A673 (cell line): ENCODE data around the gene RAPGEF4. TPM values are rescaled to one million over a fixed set of nuclear protein-coding genes. Genes with fewer than 3 reads are reported as not detected.

Experiments used
- BruUV-seq: library from RNA; stranded (reverse); fragments of 400-500 nt; replicated peaks from 2 replicates; lab custom pipeline; 2021; lab: Mats Ljungman, UMichigan
- CTCF ChIA-PET: fragments of 300-600 bp; sonication (Branson Sonifier 250); formaldehyde crosslinking; loops from one replicate; lab custom pipeline; 2022; ENCODE audit warnings: antibody characterized with exemption; lab: Charles Lee
- POLR2A ChIA-PET: fragments of 300-600 bp; sonication (Branson Sonifier 250); formaldehyde crosslinking; loops from one replicate; lab custom pipeline; 2022; ENCODE audit warnings: antibody characterized with exemption; ENCODE audit not compliant: low non-redundant PET; lab: Charles Lee
- DNase-seq: peaks from one replicate; pipeline ENCODE4 v3.0.0-alpha.2; 2015; ENCODE audit warnings: low spot score
- H3K27ac ChIP-seq: fragments of 200-600 bp; sonication (generic); 2 replicates; pipeline ENCODE4 v1.5.1; 2016; ENCODE audit warnings: mixed run types, low read depth, mild to moderate bottlenecking, mixed read lengths, antibody characterized with exemption, low read length; ENCODE audit not compliant: poor library complexity, severe bottlenecking
- H3K27me3 ChIP-seq: fragments of 200-600 bp; sonication (generic); replicated peaks from 2 replicates; pipeline ENCODE4 v1.6.1; 2017; ENCODE audit warnings: mixed run types, low read depth, mild to moderate bottlenecking, mixed read lengths, antibody characterized with exemption, low read length; ENCODE audit not compliant: insufficient read depth, poor library complexity
- H3K36me3 ChIP-seq: fragments of 200-600 bp; sonication (generic); 2 replicates; pipeline ENCODE4 v1.6.1; 2016; ENCODE audit warnings: mixed run types, mild to moderate bottlenecking, mixed read lengths, antibody characterized with exemption, low read length; ENCODE audit not compliant: insufficient read depth, poor library complexity, severe bottlenecking
- H3K4me1 ChIP-seq: fragments of 200-600 bp; sonication (generic); 2 replicates; pipeline ENCODE4 v1.6.1; 2017; ENCODE audit warnings: mixed run types, mild to moderate bottlenecking, mixed read lengths, antibody characterized with exemption, low read length; ENCODE audit not compliant: insufficient read depth, poor library complexity, severe bottlenecking
- H3K4me3 ChIP-seq: fragments of 200-600 bp; sonication (generic); 2 replicates; pipeline ENCODE4 v1.5.1; 2016; ENCODE audit warnings: low read depth, mixed run types, mild to moderate bottlenecking, mixed read lengths, low read length; ENCODE audit not compliant: poor library complexity, severe bottlenecking
- H3K9me3 ChIP-seq: fragments of 200-600 bp; sonication (generic); 2 replicates; pipeline ENCODE4 v1.6.1; 2016; ENCODE audit warnings: mixed run types, low read depth, mild to moderate bottlenecking, mixed read lengths, antibody characterized with exemption, low read length; ENCODE audit not compliant: poor library complexity, severe bottlenecking
- CTCF ChIP-seq: fragments of 300-800, 200-600 bp; sonication (generic); conservative IDR thresholded peaks from 2 replicates; pipeline ENCODE4 v1.5.1; 2017; ENCODE audit warnings: low read depth, mild to moderate bottlenecking, antibody characterized with exemption, low read length, moderate library complexity, mixed read lengths
- EZH2 ChIP-seq: fragments of 200-600 bp; sonication (generic); IDR thresholded peaks from 2 replicates; pipeline ENCODE4 v1.6.1; 2017; ENCODE audit warnings: borderline replicate concordance, low read depth, mild to moderate bottlenecking, mixed read lengths, antibody characterized with exemption, low read length; ENCODE audit not compliant: poor library complexity, severe bottlenecking
- intact Hi-C: fragments of 100-400 bp; cut with micrococcal nuclease; formaldehyde crosslinking; loops from one replicate; pipeline ENCODE4 v1.10.0; 2022; ENCODE audit not compliant: unreplicated experiment
- total RNA-seq: library from RNA; stranded (reverse); gene quantifications from 2 replicates; pipeline ENCODE4 v1.2.3, GENCODE V29; 2021

RAPGEF4 gene
- total RNA-seq, 1 experiment from 2014 or later: 0.26 TPM

DNA sequence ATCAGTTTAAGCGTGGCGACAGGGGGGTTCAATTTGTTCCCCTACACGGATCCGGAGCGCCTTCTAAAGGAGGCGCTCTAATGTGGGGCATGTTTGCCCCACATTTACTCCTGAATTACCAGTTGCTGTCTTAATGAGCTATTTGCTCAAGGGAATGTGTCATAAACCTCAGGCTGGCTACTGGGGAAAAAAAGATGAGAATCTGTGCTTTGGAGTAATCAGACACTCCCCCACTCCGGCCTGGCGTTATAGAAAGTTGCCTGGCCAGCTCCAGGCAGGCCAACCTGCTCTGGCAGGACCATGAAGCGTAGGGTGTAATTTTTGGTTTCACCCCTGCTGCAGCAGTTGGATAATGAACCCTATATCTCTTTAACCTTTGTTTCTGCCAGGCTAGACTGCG is 309.0 kb downstream of the RAPGEF4 start:
- CTCF ChIA-PET: no interaction called here

DNA sequence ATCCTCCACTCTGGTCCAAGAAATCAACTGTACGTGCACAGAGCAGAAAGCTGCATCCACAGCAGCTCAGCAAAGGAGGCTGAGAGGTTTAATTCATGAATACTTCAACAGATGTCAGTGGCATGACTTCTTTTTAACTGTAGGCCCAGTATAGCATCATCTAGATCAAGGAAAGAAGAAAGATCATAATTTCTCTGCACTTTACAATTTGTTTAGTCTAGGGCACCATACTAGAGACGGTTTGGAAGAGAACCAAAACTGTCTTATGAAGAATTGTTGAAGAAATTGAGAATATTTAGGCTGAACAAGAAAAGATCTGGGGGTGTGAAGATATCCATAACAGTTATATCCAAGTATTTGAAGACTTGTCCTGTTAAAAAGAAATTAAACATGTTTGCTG is 309.5 kb downstream of the RAPGEF4 start:
- TF ChIP-seq CTCF: no peak
- no TSS peak for BruUV-seq
- CTCF ChIA-PET: no interaction called here
- peaks cover 25% of the 10 kb centered on the region for H3K4me1 ChIP-seq
- H3K36me3 ChIP-seq: no peaks in the 10 kb centered on the region
- no peaks in the 10 kb centered on the region for H3K27me3 ChIP-seq
- no peak for DNase-seq
- POLR2A ChIA-PET: no interaction called here
- H3K4me3 ChIP-seq: no peak overlapping the region
- no peak overlapping the region for H3K27ac ChIP-seq
- intact Hi-C loops: no loop called here
- H3K9me3 ChIP-seq: no peaks in the 10 kb centered on the region

More for the DNA sequence above, 309.0 kb downstream of the RAPGEF4 start:
- POLR2A ChIA-PET: no interaction called here
- no peak overlapping the region for H3K4me3 ChIP-seq
- H3K9me3 ChIP-seq: no peaks in the 10 kb centered on the region
- no peaks in the 10 kb centered on the region for H3K27me3 ChIP-seq
- no peak for TF ChIP-seq CTCF
- no peak for TF ChIP-seq EZH2
- H3K4me1 ChIP-seq: peaks cover 20% of the 10 kb centered on the region
- BruUV-seq: no TSS peak
- no peaks in the 10 kb centered on the region for H3K36me3 ChIP-seq
- no peak for DNase-seq
- intact Hi-C loops: no loop called here
- no peak overlapping the region for H3K27ac ChIP-seq

GRCh38 chr2:173048522-173048896 is 312.9 kb downstream of the RAPGEF4 start:
- H3K4me1 ChIP-seq: peaks cover 51% of the 10 kb centered on the region
- BruUV-seq: no TSS peak
- POLR2A ChIA-PET: no interaction called here
- no peaks in the 10 kb centered on the region for H3K36me3 ChIP-seq
- H3K27ac ChIP-seq: peak overlapping the region; percentile 58
- intact Hi-C loops: no loop called here
- no peak overlapping the region for H3K4me3 ChIP-seq
- TF ChIP-seq EZH2 (no peak), CTCF (no peak)
- CTCF ChIA-PET: no interaction called here
- no peak for DNase-seq
- no peaks in the 10 kb centered on the region for H3K27me3 ChIP-seq
- no peaks in the 10 kb centered on the region for H3K9me3 ChIP-seq
